NCI-H446 treated with DMSO at 0.1 percent for 48 hours (cell line): ENCODE results near the gene HDAC11.
"Not testable (repeated sequence)": the region's sequence is repeated elsewhere in the genome, so short reads cannot be mapped to it uniquely, and the experiment has no call there.

Experiments used
- DNase-seq: peaks from one replicate; lab custom pipeline; 2025; lab: John Stamatoyannopoulos, UW

Gene HDAC11

DNA sequence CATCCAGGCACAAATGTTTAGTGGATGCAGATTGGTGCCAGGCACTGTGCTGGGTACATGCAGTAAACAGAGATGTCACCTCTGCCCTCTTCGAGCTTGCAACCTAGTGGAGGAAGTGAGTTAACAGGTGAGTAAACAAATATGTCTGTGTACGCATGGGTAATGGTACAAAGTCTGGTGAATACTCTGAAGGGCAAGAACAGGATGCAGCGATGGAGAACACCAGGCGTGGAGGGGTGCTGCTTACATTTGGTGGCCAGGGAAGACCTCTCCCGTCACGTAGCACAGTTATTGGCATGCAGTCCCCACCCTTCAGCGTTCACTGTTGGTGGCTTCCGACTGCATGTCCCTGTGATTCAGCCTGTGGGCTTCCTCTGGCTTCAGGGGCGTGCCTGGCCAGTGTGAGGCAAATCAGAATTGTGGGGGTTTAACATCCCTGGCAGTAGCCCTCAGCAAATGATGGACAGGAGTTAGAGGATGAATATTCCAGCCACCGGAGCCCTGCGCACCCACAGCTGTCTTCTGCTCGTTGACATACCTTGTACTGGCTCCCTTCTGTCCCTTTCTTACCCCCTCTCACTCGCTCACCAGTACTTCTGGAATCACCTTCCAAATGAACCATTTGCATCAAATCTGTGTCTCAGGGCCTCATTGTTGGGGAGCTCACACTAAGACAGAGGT is 9.1 kb upstream of the HDAC11 start:
- DNase-seq, result no peak

DNA sequence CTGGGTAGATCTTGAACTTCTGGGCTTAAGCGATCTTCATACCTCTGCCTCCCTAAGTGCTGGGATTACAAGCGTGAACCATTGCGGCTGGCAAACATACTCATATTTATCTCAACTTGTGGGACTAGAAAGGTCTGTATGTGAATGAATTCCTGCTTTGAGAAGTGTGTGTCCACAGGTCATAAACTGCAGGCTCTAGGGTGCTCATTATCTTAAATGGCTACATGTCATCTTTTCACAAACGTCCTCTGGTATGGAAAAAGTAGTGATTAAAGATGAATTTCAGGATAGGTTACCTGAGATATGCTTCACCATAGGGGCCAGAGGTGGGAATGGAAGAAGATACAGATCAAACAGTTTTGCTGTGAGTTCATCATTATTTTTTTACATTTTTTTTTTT is 7.8 kb upstream of the HDAC11 start:
- no peak for DNase-seq

DNA sequence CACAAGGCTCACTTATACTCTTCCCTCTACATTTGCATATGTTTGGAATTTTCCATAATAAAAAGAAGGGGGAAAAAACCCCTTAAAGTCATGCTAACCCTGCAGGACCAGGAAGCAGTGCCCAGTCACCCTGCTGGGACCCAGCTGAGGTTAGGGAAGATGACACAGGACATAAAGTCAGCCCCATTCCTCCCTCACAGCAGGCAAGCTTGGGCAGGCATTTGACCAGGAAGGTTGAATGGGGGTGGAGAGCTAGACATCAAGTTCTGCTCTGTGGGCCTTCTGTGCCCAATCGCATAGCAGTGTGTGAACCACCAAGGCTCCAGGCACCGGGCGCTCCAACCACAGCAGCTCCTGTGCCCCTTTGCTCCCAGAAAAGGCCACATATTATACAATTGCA is 7.1 kb upstream of the HDAC11 start:
- no peak for DNase-seq

DNA sequence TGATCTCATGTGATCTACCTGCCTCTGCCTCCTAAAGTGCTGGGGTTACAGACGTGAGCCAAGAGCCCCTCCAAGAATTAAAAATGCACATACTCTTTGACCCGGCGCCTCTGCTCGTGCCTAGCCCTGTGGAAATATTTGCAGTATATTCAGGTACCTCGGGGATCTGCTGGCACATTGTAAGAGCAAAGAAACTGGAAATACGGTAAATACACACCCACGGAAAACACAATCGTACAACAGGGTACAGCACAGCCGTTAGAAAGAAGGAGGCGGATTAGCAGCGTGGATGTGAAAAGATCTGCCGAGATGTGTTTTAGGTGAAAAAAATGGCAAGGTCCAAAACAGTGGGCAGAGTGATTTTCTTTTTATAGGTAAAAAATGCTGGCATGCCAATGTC is 6.1 kb upstream of the HDAC11 start:
- DNase-seq, result no peak

DNA sequence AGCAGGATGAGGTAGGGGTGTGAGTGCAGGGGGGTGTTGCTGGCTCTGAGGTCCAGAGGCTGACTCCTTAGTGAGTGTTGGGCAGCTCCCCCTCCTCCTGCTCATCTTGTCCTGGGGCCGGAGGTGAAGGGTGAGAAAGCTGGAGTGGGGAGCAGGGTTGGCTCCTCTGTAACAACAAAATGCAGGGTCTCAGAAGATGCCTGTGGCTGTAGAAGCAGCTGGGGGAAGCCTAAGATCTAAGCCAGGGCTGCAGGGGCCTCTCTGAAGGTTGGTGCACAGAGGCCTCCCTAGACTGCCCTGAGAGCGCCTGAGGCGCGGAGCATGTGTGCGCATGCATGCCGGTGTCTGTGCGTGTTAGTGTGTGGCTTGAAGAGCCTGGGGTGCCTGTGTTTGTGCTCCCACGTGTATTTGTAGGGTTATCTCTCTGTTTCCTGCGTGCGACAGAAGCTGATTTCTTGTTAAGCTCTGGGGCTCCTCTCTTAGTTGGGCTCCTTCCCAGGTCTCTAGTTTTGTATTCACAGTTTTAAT is 5.3 kb upstream of the HDAC11 start:
- no peak for DNase-seq

DNA sequence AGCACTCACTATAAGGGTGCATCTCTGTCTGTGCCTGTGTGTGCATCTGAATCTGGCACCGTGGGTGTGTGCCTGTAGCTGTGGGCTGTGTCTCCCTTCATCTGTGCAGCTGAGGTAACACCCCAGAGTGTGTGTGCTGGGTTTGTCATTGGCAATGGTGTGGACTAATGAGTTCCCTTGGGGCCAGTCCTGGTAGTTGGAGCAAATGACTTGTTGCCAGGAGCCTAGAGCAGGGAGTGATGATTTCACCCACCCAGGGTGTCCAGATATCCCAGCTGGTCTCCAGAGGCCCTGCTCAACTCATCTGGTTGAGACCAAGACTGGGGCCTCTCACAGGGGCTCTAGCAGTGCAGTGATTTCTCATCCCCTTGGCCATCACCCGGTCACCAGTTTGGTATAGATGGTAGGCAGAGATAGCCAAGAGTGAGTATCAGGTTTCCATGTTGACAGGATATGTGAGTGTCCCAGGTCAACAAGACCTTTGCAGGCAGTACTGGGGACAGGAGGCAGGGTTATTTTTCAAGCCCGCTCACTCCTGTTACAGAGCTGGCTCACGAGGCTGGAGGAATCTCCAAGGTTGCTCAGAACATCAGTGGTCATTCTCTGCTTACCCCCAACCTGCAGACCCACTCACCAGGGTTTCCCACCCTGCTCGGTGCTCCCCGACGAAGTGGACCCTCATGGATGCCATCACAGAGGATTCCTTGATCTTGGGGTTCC is 4.1 kb upstream of the HDAC11 start:
- no peak for DNase-seq

DNA sequence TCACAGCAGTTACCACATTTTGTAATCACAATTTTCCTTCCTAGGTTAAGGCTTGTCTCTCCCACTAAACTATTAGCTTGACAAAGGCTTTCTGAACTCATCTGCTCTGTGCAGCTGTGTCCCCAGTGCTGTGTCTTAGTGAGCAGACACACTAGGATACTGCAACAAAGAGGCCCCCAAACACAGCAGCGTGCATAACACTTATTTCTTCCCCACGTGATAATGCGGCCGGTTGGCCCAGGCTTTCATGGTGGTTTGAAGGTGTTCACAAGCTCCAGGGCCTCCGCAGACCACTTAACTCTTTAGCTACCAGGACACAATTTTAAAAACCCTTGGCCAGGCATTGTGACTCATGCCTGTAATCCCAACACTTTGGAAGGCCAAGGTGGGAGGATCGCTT is 2.2 kb upstream of the HDAC11 start:
- DNase-seq, result no peak

DNA sequence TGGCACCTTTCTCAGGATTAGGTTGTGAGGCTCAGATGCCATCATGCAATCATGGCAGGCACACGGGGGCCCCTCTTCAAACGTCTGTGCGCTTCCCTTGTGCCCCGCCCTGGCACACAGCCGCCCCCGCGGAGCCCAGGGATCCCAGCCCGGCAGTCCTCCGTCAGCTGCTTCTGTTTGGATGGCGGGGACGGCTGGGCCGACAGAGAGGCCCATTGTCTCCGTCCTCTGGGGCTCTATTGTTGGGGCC is 849 bp upstream of the HDAC11 start:
- no peak for DNase-seq

DNA sequence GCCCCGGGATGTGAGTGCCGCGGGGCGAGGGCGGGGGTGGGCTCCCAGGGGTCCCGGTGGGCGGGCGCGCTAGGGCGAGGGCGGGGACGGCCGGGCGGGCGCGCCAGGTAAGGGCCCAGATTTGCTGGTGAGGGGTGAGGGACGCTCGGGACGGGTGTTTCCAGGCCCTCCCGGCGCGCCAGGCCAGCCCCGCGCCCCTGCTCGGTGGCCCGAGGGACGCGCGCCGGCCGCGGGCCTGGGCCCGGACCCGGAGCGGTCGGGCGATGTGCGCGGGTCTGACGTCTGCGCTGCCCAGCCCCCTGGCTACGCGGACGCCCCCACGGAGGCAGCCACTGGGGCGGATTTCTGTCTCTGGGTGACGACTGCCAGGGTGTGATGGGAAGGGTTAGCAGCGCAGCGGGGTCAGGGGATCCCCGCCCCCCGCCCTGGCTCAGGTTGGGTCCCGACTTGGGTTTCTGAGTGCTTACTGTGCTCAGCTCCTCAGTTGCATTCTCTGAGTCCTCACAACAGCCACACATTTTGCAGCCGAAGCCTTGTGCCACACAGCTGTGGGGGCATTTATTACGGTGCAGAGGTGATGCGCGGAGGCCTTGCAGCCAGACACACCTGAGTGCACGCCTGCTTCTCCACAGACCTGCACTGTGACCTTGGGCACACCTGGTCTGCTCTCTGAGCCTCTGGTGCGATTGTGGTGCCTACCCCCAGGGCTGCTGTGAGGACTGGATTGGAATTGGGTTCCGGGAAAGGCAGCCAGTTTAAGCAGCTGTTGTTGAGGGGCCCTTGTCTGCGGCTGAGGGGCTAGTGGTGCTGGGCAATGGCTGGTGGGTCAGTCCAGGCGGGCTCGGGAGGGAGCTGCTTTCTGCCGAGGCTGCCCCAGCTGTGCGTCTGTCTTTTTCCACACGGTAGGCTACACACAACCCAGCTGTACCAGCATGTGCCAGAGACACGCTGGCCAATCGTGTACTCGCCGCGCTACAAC is 523 bp downstream of the HDAC11 start:
- no peak for DNase-seq

DNA sequence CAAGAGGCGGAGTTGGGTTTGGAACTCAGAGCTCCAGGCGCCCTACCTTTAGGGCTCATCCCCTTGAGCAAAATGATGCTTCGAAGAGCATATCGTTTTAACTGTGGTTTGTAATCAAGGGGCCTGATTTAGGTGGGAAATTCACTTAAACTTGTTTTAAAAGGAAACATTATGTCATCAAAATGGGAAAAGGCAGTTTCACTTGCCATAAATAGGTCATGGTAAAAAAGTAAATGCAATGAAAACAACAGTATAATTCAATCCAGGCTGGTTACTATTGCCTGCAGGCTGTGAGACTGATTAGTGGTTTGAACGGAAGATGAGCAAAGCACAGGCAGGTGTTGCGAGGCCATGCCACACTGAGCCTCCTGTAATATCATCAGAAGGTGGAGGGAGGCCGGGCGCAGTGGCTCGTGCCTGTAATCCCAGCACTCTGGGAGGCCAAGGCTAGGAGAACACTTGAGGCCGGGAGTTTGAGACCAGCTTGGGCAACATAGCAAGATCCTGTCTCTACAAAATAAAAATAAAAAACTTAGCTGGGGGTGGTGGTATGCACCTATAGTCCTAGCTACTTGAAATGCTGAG is 2.1 kb downstream of the HDAC11 start:
- DNase-seq, result no peak

DNA sequence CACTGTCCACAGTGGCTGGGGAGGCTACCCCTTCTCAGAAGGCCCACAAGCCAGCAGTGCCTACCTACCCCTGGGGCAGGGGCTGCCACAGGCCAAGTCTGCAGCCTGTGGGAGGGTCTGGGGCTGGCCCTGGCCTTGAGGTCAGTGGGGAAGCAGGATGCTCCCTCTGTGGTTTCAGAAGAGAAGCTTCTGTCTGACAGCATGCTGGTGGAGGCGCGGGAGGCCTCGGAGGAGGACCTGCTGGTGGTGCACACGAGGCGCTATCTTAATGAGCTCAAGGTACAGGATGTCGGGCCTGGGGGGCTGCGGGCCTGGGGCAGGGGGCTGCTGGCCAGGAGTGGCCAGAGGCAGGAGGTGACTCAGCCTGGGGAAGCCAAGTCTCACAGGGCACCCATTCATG is 3.2 kb downstream of the HDAC11 start:
- no peak for DNase-seq

DNA sequence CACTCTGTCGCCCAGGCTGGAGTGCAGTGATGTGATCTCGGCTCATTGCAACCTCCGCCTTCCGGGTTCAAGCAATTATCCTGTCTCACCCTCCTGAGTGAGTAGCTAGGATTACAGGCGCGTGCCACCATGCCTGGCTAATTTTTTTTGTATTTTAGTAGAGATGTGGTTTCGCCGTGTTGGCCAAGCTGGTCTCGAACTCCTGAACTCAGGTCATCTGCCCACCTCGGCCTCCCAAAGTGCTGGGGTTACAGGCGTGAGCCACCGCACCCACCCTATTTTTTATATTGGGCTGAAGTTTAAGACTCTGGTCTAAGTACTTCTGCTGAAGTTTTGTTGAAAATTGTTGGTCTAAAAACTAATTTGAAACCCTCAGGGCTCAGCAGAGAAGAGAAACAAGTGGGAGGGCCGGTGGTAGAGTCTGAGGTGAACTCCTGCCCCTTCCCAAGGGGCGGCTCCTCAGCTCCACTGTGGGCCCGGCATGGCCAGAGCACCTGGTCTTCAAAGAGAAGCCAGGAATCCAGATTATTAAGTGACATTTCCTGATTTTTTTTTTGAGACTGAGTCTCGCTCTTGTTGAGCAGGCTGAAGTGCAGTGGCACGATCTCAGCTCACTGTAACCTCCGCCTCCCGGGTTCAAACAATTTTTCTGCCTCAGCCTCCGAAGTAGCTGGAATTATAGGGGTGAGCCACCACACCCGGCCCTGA is 4.0 kb downstream of the HDAC11 start:
- no peak for DNase-seq

DNA sequence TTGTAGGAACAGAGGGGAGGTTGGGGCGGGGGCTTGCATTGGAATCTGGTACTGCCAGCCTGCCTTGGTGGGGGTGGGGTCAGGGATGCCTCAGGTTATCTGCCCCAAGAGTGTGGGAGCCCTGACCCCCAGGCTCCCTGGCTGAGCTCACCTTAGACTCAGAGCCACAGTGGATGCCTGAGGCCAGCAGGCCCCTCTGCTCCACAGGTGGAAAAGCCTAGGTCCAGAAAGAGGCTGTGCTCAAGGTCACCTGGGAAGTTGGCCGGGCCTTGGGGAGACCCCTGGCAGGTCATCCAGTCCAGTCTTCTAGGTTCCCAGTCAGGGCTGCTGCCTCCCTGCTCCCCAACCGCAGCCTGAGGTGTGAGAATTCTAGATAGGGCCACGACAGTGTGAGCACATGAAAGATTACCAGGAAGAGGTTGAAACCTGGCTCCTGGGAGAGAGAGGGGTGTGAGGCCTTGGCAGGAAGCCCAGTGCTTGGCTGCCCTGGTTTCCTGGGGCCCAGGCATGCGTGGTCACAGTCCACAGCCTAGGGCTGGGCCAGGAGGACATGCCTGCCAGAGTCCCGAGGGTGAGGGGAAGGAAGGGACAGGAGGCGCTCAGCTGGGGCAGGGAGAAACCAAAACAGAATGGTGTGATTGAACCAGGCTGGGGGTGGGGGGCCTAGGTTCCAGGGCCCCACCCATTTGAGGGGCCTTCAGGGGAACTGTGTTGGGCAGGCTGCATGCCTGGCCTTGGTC is 4.9 kb downstream of the HDAC11 start:
- no peak for DNase-seq

DNA sequence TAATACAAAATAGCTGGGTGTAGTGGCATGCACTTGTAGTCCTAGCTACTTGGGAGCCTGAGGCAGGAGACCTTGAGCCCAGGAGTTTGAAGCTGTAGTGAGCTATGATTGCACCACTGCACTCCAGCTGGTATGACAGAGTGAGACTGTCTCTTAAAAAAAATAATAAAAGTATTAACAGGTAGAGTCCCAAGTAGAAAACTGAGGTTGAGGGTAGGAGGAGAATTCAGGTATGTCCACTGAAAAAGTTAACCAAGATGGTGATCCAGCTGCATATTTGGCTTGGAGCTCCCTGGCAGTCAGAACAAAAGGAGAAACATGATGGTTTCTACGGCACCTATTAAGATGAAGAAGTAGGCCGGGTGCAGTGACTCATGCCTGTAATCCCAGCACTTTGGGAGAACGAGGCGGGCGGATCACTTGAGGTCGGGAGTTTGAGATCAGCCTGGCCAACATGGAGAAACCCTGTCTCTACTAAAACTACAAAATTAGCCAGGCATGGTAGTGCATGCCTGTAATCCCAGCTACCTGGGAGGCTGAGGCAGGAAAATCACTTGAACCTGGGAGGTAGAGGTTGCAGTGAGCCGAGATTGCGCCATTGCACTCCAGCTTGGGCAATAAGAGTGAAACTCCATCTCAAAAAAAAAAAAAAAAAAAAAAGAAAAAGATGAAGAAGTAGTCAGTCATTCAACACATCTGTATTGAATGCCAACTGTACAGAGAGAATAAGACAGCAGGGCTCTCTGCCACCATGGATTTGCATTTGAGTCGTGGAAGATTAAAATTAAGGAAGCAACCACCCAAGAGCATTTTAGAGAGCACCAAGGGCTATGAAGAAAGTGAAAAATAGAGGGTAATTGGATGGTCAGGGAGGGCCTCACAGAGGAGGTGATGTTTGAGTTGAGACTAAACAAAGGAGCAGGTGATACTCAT is 5.8 kb downstream of the HDAC11 start:
- DNase-seq, result not testable (repeated sequence)

DNA sequence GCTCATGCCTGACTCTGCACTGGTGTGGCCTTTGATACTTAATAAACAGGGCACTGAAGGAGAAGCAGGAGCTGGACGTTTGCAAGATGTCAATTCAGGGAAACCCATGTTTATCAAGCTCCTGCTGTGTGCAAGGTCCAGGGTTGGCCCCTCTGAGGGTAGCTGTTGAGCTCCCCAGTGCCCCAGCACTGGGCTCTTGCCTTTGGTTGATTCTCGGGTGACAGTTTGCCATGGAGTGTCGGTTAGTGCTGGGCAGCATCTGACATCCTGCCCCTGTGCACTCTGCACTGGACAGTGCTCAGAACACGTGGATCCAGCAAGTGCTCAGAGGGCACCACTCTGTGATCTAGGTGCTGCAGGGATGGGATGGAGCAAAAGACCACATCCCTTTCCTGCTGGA is 7.3 kb downstream of the HDAC11 start:
- DNase-seq, result no peak

DNA sequence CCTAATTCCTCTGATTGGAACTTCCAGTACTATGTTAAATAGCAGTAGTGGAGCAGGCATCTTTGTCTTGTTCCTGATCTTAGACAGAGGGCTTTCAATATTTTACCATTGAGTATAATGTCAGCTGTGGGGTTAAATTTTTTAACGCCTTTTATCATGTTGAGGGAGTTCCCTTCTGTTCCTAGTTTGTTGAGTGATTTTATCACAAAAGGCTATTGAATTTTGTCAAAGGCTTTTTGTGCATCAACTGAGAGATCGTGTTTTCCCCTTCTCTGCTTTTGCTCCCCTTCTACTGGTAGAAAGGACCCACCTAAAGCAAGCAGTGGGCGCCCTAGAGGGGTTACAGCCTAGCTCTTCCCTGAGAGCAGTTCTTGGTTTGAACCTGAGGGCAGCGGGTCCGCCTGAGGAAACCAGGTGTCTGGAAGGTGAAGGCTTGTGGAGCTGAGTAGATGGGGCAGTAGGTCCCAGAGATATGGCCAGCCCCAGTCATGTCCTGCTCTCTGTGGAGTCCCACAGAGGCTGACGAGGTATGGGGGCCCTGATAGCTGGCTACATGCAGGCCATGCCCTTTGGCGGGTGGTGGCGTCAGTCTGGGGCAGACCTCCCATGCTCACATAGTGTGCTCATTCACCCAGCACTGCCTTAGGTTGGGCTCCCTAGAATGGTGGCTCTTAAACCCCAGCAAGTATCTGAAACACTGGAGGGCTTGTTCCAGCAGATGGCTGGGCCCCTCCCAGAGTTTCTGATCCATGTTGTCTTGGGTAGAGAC is 11.3 kb downstream of the HDAC11 start:
- DNase-seq, result no peak

DNA sequence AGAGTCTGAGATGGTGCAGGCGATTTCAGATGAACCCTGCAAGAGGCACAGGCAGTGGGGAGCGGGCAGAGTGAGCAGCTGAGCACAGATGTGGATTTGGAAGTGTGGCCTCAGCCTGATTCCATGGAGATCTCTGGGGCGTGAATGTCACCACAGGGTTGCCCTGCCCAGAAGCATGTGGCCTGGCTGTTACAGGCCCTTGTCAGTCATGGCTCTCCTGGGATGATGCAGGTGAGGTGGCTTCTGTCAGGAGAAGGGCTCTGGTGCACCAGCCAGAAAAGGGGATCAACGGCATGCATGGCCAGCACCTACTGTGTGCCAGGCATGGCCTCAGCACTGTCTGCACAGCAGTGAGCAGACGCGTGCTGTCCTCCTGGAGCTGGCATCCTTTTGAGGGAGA is 11.9 kb downstream of the HDAC11 start:
- no peak for DNase-seq

DNA sequence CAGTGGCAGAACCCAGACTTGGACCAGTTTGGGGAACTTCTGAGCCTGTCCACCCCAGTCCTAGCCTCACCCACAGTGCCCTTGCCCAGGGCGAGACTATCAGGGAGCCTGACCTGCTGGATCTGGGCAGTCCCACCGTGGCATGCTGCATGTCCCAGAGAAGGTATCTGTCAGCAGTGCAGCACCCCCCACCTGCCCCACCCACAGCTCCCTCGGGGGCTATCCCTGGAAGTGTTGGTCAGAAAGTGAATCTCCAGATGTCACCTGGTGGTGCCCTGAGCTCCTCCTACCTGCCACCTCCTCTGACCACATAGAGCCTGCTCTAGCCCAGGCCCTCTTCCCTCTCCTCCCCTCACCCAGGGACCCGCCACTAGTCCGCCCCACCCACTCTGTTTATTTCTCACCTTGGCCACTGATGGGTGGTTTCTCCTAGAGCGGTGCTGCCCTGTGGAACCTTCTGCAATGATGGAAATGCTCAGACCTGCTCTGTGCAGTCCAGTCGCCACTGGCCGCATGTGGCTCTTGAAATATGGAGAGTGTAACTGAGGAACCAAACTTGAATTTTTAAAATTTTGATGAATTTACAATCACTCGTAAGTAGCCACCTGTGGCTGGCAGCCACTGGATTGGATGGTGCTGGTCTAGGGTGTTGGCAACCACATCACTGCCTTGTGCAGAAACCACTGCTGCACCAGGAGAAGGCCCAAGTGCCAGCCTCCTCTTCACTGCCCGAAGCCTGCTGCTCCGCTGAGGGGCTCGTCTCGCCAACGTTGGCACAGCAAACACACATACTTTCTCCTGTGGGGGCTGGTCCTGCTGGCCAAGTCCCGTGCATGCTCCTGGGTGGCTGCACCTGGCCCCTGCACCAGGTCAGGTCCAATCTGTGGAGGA is 13.1 kb downstream of the HDAC11 start:
- DNase-seq, result no peak
